ENCODE measurements around the gene NAP1L3. TPM values are rescaled to one million over a fixed set of nuclear protein-coding genes. Genes with fewer than 3 reads are reported as not detected.

NAP1L3 gene
- total and polyA plus RNA-seq, 2 of the 4 experiments (the other 2 are of a cell fraction) = 2.2 to 3.7 TPM

DNA sequence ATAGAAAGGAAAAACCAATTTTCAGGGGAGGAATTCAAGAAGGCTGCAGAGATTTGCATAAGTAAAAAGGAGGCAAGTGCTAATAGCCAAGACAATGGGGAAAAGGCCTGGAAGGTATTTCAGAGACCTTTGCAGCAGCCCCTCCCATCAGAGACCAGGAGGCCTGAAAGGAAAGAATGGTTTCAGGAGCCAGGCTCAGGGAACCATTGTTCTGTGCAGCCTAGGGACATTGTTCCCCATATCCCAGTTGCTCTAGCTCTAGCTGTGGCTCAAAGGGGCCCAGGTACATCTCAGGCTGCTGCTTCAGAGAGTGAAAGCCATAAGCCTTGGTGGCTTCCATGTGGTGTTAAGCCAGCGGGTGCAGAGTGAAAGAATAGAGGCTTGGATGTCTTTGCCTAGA is 24.0 kb downstream of the NAP1L3 start:
- POLR2A ChIA-PET (ENCODE audit: unreplicated experiment) = no interaction called here
- Histone ChIP-seq H2BK5ac (ENCODE audit: low read depth, low read length, poor library complexity, severe bottlenecking) (no peak overlapping the region), H2AFZ (replicated peaks; ENCODE audit: low read length, poor library complexity) (no peak overlapping the region), H3K4ac (ENCODE audit: low read depth, low read length) (no peak overlapping the region), H3K27me3 (ENCODE audit: control insufficient read depth, insufficient read depth, low read length) (no peaks in the 10 kb centered on the region), H4K20me1 (ENCODE audit: insufficient read depth, low read length) (no peaks in the 10 kb centered on the region), H3K18ac (ENCODE audit: low read depth, low read length) (no peak overlapping the region), H2AK9ac (replicated peaks; ENCODE audit: low read depth, low read length, poor library complexity) (no peak overlapping the region), H2BK20ac (ENCODE audit: low read depth, low read length) (no peak overlapping the region), H3K14ac (replicated peaks; ENCODE audit: low read depth, low read length) (no peak overlapping the region), H3K56ac (ENCODE audit: extremely low read depth, insufficient read depth, low read length) (no peak overlapping the region), H3K4me3 (ENCODE audit: insufficient read depth, low read depth, low read length) (no peak overlapping the region), H3K36me3 (ENCODE audit: control insufficient read depth, insufficient read depth, low read length) (no peaks in the 10 kb centered on the region), H4K5ac (ENCODE audit: low read depth, low read length) (no peak overlapping the region), H3K9ac (ENCODE audit: low read depth, low read length) (no peak overlapping the region), H2AK5ac (ENCODE audit: low read depth, low read length) (no peak overlapping the region), H2BK15ac (ENCODE audit: low read depth, low read length) (no peak overlapping the region), H4K8ac (ENCODE audit: low read depth in 2 of 2, low read length in 2 of 2) (no peak overlapping the region), H2BK120ac (ENCODE audit: low read depth, low read length) (no peak overlapping the region), H4K91ac (ENCODE audit: insufficient read depth, low read depth, low read length) (no peak overlapping the region), H3K9me3 (ENCODE audit: control insufficient read depth, insufficient read depth, low read length) (no peaks in the 10 kb centered on the region), H3K27ac (ENCODE audit: insufficient read depth, low read length) (no peak overlapping the region), H3K9me1 (ENCODE audit: insufficient read depth, low read length) (no peaks in the 10 kb centered on the region), H3K79me1 (ENCODE audit: low read depth in 1 of 2, low read length in 2 of 2) (no peaks in the 10 kb centered on the region), H3K4me1 (ENCODE audit: control insufficient read depth, insufficient read depth, low read length) (no peaks in the 10 kb centered on the region), H3K4me2 (ENCODE audit: low read depth, low read length) (no peak overlapping the region), H3K23ac (ENCODE audit: low read depth, low read length) (no peak overlapping the region)
- dilution Hi-C loops (cut with HindIII; ENCODE audit: low sequenced_read_pairs, unreplicated experiment) (no loop called here), in situ Hi-C loops (cut with MboI; ENCODE audit: low sequenced_read_pairs) (no loop called here), intact Hi-C loops (cut with micrococcal nuclease) (no loop called here)
- ATAC-seq (ENCODE audit: low read depth) (no peak), DNase-seq (no peak)
- BruUV-seq (replicated peaks) = no TSS peak
- WGBS, 2 experiments (ENCODE audit: extremely low coverage in 2 of 2, insufficient read length in 1 of 2) = 20% methylated on average over 1 of the region's 1 CpG; no CpG with 5 or more reads in 1 of the 2 experiments
- CTCF ChIA-PET = no interaction called here
- TF ChIP-seq, protein P1, sequence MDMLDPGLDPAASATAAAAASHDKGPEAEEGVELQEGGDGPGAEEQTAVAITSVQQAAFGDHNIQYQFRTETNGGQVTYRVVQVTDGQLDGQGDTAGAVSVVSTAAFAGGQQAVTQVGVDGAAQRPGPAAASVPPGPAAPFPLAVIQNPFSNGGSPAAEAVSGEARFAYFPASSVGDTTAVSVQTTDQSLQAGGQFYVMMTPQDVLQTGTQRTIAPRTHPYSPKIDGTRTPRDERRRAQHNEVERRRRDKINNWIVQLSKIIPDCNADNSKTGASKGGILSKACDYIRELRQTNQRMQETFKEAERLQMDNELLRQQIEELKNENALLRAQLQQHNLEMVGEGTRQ (IDR thresholded peaks at IDR 0.05; ENCODE audit: low read depth, low read length) = no peak
- TF ChIP-seq, protein P2, sequence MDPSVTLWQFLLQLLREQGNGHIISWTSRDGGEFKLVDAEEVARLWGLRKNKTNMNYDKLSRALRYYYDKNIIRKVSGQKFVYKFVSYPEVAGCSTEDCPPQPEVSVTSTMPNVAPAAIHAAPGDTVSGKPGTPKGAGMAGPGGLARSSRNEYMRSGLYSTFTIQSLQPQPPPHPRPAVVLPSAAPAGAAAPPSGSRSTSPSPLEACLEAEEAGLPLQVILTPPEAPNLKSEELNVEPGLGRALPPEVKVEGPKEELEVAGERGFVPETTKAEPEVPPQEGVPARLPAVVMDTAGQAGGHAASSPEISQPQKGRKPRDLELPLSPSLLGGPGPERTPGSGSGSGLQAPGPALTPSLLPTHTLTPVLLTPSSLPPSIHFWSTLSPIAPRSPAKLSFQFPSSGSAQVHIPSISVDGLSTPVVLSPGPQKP (IDR thresholded peaks at IDR 0.05; ENCODE audit: borderline replicate concordance, low read depth, low read length) = no peak
- no peak for TF ChIP-seq SMC3 (IDR thresholded peaks at IDR 0.05; ENCODE audit: low read depth, low read length)
- no peak for TF ChIP-seq CEBPB (IDR thresholded peaks at IDR 0.05; ENCODE audit: low read depth, low read length)
- no peak for TF ChIP-seq POLR2A (IDR thresholded peaks at IDR 0.05; ENCODE audit: low read depth, low read length)
- TF ChIP-seq BHLHE40 (IDR thresholded peaks at IDR 0.05; ENCODE audit: low read depth, low read length) = no peak
- TF ChIP-seq RFX5 (IDR thresholded peaks at IDR 0.05; ENCODE audit: low read depth, low read length) = no peak
